Astrocyte (in vitro differentiated cells and primary cell): ENCODE measurements around the gene LFNG. TPM values are rescaled to one million over a fixed set of nuclear protein-coding genes. Genes with fewer than 3 reads are reported as not detected.

Source experiments
- DNase-seq: peaks from one replicate; pipeline ENCODE4 v3.0.0-alpha.2; 2010; ENCODE audit warnings: low read depth
- FAIRE-seq: peaks from 2 replicates; lab custom pipeline; 2011; peaks lifted over from hg19 to GRCh38; lab: Jason Lieb, UNC
- H2AFZ ChIP-seq: 2 replicates; pipeline ENCODE4 v1.6.0; 2012; ENCODE audit warnings: low read depth, low read length, inconsistent platforms
- H3K27ac ChIP-seq: 2 replicates; pipeline ENCODE4 v1.5.1; 2011; ENCODE audit warnings: low read depth, low read length, inconsistent platforms
- H3K27me3 ChIP-seq: 2 replicates; pipeline ENCODE4 v1.6.0; 2011; ENCODE audit warnings: low read length, inconsistent platforms; ENCODE audit not compliant: insufficient read depth
- H3K36me3 ChIP-seq: 2 replicates; pipeline ENCODE4 v1.5.1; 2011; ENCODE audit warnings: low read length, inconsistent platforms; ENCODE audit not compliant: insufficient read depth
- H3K4me1 ChIP-seq: 2 replicates; pipeline ENCODE4 v1.5.1; 2011; ENCODE audit warnings: low read length, inconsistent platforms; ENCODE audit not compliant: insufficient read depth
- H3K4me2 ChIP-seq: 2 replicates; pipeline ENCODE4 v1.6.0; 2012; ENCODE audit warnings: low read length, inconsistent platforms
- H3K4me3 ChIP-seq: 2 replicates; pipeline ENCODE4 v1.5.1; 2011; ENCODE audit warnings: low read depth, mild to moderate bottlenecking, low read length, inconsistent platforms; ENCODE audit not compliant: insufficient read depth
- H3K79me2 ChIP-seq: 2 replicates; pipeline ENCODE4 v1.6.0; 2012; ENCODE audit warnings: mild to moderate bottlenecking, low read length, inconsistent platforms; ENCODE audit not compliant: insufficient read depth
- H3K9ac ChIP-seq: 2 replicates; pipeline ENCODE4 v1.6.0; 2012; ENCODE audit warnings: mild to moderate bottlenecking, low read length, inconsistent platforms
- H3K9me3 ChIP-seq: 2 replicates; pipeline ENCODE4 v1.5.1; 2012; ENCODE audit warnings: low read depth, mild to moderate bottlenecking, low read length, inconsistent platforms; ENCODE audit not compliant: insufficient read depth
- H4K20me1 ChIP-seq: 2 replicates; pipeline ENCODE4 v1.6.0; 2012; ENCODE audit warnings: low read length, inconsistent platforms; ENCODE audit not compliant: insufficient read depth
- H3K27ac Mint-ChIP-seq: one replicate; pipeline ENCODE4 v1.8.0; 2021; ENCODE audit warnings: mild to moderate bottlenecking, mixed read lengths; ENCODE audit not compliant: unreplicated experiment
- H3K27me3 Mint-ChIP-seq: one replicate; pipeline ENCODE4 v1.8.0; 2021; ENCODE audit warnings: low read depth, mixed read lengths; ENCODE audit not compliant: unreplicated experiment
- H3K36me3 Mint-ChIP-seq: one replicate; pipeline ENCODE4 v1.8.0; 2021; ENCODE audit warnings: low read depth, mixed read lengths; ENCODE audit not compliant: unreplicated experiment
- H3K4me1 Mint-ChIP-seq: one replicate; pipeline ENCODE4 v1.8.0; 2021; ENCODE audit warnings: low read depth, mixed read lengths; ENCODE audit not compliant: unreplicated experiment
- H3K4me3 Mint-ChIP-seq: one replicate; pipeline ENCODE4 v1.8.0; 2021; ENCODE audit warnings: mild to moderate bottlenecking, moderate library complexity, mixed read lengths; ENCODE audit not compliant: unreplicated experiment
- H3K9me3 Mint-ChIP-seq: one replicate; pipeline ENCODE4 v1.8.0; 2021; ENCODE audit warnings: mild to moderate bottlenecking, mixed read lengths; ENCODE audit not compliant: unreplicated experiment
- CTCF ChIP-seq: IDR thresholded peaks from 2 replicates; pipeline ENCODE4 v1.5.1; 2011; ENCODE audit warnings: low read depth, mild to moderate bottlenecking, inconsistent platforms, low read length, moderate library complexity; ENCODE audit not compliant: insufficient read depth
- EZH2 ChIP-seq: IDR thresholded peaks from 2 replicates; pipeline ENCODE4 v1.6.1; 2012; ENCODE audit warnings: mild to moderate bottlenecking, low read length, inconsistent platforms; ENCODE audit not compliant: insufficient read depth
- total RNA-seq: library from RNA; stranded (reverse); gene quantifications from 2 replicates; pipeline ENCODE4 v1.2.1, GENCODE V29; 2021

The LFNG gene
- total RNA-seq, 1 donor from 2014 or later: 58.6 TPM

- no peak overlapping the region for H3K9ac ChIP-seq
- DNase-seq: no peak
- TF ChIP-seq CTCF: no peak
- TF ChIP-seq EZH2: no peak
Measured at GRCh38 chr7:2544541-2545188, 25.1 kb downstream of the LFNG start.

DNA sequence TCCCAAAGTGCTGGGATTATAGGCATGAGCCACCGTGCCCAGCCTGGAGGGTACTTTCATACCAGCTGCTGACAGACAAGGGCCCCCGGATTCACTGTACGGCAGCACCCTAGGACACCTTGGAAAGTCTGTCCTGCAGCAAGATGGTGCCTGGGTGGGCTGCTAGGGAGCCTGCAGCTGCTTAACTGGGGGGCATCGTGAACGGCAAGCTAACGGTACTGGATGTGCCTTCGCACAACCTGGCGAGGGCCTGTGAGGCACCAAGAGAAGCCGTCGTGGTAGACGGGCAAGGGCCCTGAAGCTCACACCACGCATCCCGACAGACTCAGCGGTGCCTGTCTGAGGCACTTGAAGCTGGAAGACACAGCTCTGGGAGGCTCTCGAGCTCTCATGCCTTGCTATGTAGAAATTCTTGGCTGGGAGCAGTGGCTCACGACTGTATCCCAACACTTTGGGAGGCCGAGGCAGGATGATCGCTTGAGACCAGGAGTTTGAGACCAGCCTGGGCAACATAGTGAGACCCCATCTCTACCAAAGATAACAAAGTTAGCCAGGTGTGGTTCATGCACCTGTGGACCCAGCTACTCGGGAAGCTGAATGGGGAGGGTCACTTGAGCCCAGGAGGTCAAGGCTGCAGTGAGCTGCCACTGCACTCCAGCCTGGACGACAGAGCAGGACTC is 26.3 kb downstream of the LFNG start:
- Histone ChIP-seq H3K79me2 (no peaks in the 10 kb centered on the region), H4K20me1 (peaks cover 5% of the 10 kb centered on the region), H3K27ac (no peak overlapping the region), H3K36me3 (no peaks in the 10 kb centered on the region), H2AFZ (no peak overlapping the region), H3K27me3 (no peaks in the 10 kb centered on the region), H3K4me2 (no peak overlapping the region), H3K4me3 (no peak overlapping the region), H3K4me1 (no peaks in the 10 kb centered on the region), H3K9ac (no peak overlapping the region), H3K9me3 (no peaks in the 10 kb centered on the region)
- TF ChIP-seq CTCF (no peak), EZH2 (no peak)
- no peak for FAIRE-seq
- Mint-ChIP-seq H3K9me3 (no peaks in the 10 kb centered on the region), H3K36me3 (peaks cover 10% of the 10 kb centered on the region), H3K4me3 (no peak overlapping the region), H3K4me1 (no peaks in the 10 kb centered on the region), H3K27ac (no peak overlapping the region), H3K27me3 (no peaks in the 10 kb centered on the region)
- no peak for DNase-seq

More at GRCh38 chr7:2544541-2545188, 25.1 kb downstream of the LFNG start:
- H3K36me3 ChIP-seq: no peaks in the 10 kb centered on the region
- Mint-ChIP-seq H3K9me3 (no peaks in the 10 kb centered on the region), H3K36me3 (peaks cover 8% of the 10 kb centered on the region), H3K4me1 (no peaks in the 10 kb centered on the region), H3K27ac (peak overlapping the region; percentile 34), H3K27me3 (no peaks in the 10 kb centered on the region), H3K4me3 (no peak overlapping the region)
- H3K79me2 ChIP-seq: no peaks in the 10 kb centered on the region
- no peak overlapping the region for H3K4me3 ChIP-seq
- no peak overlapping the region for H2AFZ ChIP-seq
- H3K4me1 ChIP-seq: no peaks in the 10 kb centered on the region
- no peaks in the 10 kb centered on the region for H3K27me3 ChIP-seq
- H3K4me2 ChIP-seq: no peak overlapping the region
- H3K27ac ChIP-seq: no peak overlapping the region
- FAIRE-seq: no peak
- peaks cover 8% of the 10 kb centered on the region for H4K20me1 ChIP-seq
- no peaks in the 10 kb centered on the region for H3K9me3 ChIP-seq
